Measurements from ENCODE around the gene EVL.
A peak's percentile ranks its signal among the peaks of the same experiment; 100 is the strongest.
"Not testable (repeated sequence)": the region's sequence is repeated elsewhere in the genome, so short reads cannot be mapped to it uniquely, and the experiment has no call there.

EVL gene

GRCh38 chr14:100039903-100040302 is 25.3 kb upstream of the EVL start:
- no peak for DNase-seq

- no peak for DNase-seq
These were observed 24.0 kb upstream of the EVL start for GRCh38 chr14:100041271-100041670.

- DNase-seq: no peak
These were observed 22.9 kb upstream of the EVL start for GRCh38 chr14:100042286-100042685.

GRCh38 chr14:100045642-100046344 is 19.4 kb upstream of the EVL start:
- no peak for DNase-seq

- DNase-seq: no peak
These were observed 17.6 kb upstream of the EVL start for GRCh38 chr14:100047600-100047999.

GRCh38 chr14:100048786-100049185 is 16.4 kb upstream of the EVL start:
- DNase-seq: no peak

GRCh38 chr14:100049220-100049619 is 16.0 kb upstream of the EVL start:
- no peak for DNase-seq

- DNase-seq: no peak
These were observed 14.1 kb upstream of the EVL start for GRCh38 chr14:100051103-100051502.

GRCh38 chr14:100051543-100051942 is 13.7 kb upstream of the EVL start:
- DNase-seq: no peak

- no peak for DNase-seq
These were observed 12.4 kb upstream of the EVL start for GRCh38 chr14:100052819-100053218.

GRCh38 chr14:100054316-100055075 is 10.7 kb upstream of the EVL start:
- no peak for DNase-seq

- DNase-seq: no peak
These were observed 8.8 kb upstream of the EVL start for GRCh38 chr14:100056431-100056830.

- DNase-seq: peak; percentile 34
These were observed 8.0 kb upstream of the EVL start for GRCh38 chr14:100056964-100057795.

GRCh38 chr14:100058777-100059437 is 6.3 kb upstream of the EVL start:
- DNase-seq: no peak

- no peak for DNase-seq
These were observed 5.8 kb upstream of the EVL start for GRCh38 chr14:100059438-100059781.

- no peak for DNase-seq
These were observed 4.5 kb upstream of the EVL start for GRCh38 chr14:100060760-100061159.

GRCh38 chr14:100062590-100062989 is 2.6 kb upstream of the EVL start:
- no peak for DNase-seq

GRCh38 chr14:100063314-100063941 is 1.8 kb upstream of the EVL start:
- DNase-seq: no peak

- DNase-seq: not testable (repeated sequence)
These were observed 708 bp upstream of the EVL start for GRCh38 chr14:100064335-100065092.

- DNase-seq: peak; percentile 74
These were observed 836 bp downstream of the EVL start for GRCh38 chr14:100065942-100066574.

- DNase-seq: no peak
These were observed 1.7 kb downstream of the EVL start for GRCh38 chr14:100066962-100067361.

Measured in CD4-positive, alpha-beta T cell treated with Interferon gamma for 1 hour (primary cell).